ENCODE measurements around the gene CNOT8. TPM values are rescaled to one million over a fixed set of nuclear protein-coding genes. Genes with fewer than 3 reads are reported as not detected.

CNOT8 gene
- total and polyA plus RNA-seq, 7 experiments from 2014 or later, result 79.8 to 198 (median 104) TPM

DNA sequence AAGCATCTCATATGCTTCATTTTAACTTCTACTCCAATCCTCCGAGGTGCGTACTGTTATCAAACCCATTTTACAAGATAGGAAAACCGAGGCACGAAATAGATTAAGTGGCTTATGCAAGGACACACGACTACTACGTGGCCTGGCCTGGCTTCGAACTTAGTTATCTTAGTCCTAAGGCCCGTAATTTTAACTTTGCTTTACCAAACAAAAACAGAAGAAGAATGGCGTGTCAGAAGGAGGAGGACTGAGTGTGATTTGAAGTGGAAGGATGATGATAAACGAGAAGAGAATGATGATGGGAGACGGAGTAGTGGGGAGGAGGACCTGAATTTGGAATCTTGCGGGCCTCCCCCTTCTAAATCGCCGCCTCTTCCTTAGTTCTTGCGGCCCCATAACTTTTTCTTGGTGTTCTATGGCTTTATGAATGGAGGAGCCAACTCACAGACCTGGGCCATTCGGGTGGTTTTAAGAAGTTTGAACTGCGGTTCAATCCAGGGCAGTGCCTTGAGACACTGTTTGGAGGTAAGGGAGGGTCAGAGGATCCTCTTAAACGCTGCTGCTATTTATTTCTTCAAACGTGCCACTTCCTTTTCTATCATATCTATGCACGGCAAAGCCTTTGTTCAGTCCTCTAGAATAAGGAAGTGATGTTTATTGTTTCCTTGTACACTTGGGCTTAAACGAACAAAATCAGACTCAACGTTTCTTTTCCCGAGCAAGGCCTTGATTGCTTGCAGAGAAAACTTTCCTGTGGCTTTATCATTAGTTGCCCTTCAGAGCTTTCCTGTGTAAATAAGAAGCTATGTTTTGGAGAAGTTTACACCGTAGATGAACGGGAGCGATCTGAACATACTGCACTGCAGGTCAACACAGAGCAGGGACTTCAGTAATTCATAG lies 795 bp downstream of the CNOT8 start:
- H3K9me3 Mint-ChIP-seq, result peaks cover 0 to 2% (median 0%) of the 10 kb centered on the region in 11 donors
- H3K27me3 Mint-ChIP-seq, result no peaks in the 10 kb centered on the region
- peak overlapping the region; percentile 97 for H3K27ac ChIP-seq (ENCODE audit: low read depth, low read length)
- H3K4me1 ChIP-seq (ENCODE audit: control insufficient read depth in 2 of 2, insufficient read depth in 2 of 2, low read length in 2 of 2), result peaks cover 25 to 38% of the 10 kb centered on the region in 2 donors
- no peaks in the 10 kb centered on the region for H3K27me3 ChIP-seq (ENCODE audit: control insufficient read depth in 2 of 2, insufficient read depth in 2 of 2, low read length in 2 of 2)
- peak overlapping the region; percentile 74 for H3K4me3 ChIP-seq (ENCODE audit: low read length)
- H3K9me3 ChIP-seq (ENCODE audit: control insufficient read depth in 2 of 3, low read length in 3 of 3), result no peaks in the 10 kb centered on the region
- ChIA-PET CTCF (no interaction called here), POLR2A (interaction anchor here (0.6 to 2.9 kb wide), 13 partner anchors 19 to 209 kb away, joined by 3 to 25 read pairs (median 5); no protein-coding TSS in a partner anchor)
- peaks cover 0 to 14% (median 6%) of the 10 kb centered on the region in 3 experiments for H3K36me3 ChIP-seq (ENCODE audit: control insufficient read depth in 2 of 3, insufficient read depth in 3 of 3, low read length in 3 of 3)
- peaks cover 40 to 54% (median 47%) of the 10 kb centered on the region in 7 donors for H3K4me1 Mint-ChIP-seq
- intact Hi-C loops (cut with micrococcal nuclease), result loop anchor here (1.0 to 10.0 kb wide), 11 partner anchors 8 to 821 kb away; partner anchors contain the start of genes FAM114A2 (in 2 of the 2), GALNT10 (in 2 of the 2), LARP1 (in 2 of the 2) and MFAP3 (in 2 of the 2)
- DNase-seq, result peak in 8 of 9 donors; percentile 21 to 50 (median 40)
- ATAC-seq, result no peak
- H3K27ac Mint-ChIP-seq, result peak overlapping the region; percentile 95 to 100 (median 98)
- H3K36me3 Mint-ChIP-seq, result peaks cover 0 to 24% (median 10%) of the 10 kb centered on the region in 5 donors
- H3K4me3 Mint-ChIP-seq, result peak overlapping the region; percentile 85 to 98 (median 95)

GRCh38 chr5:154860123-154860522 lies 1.7 kb downstream of the CNOT8 start:
- POLR2A ChIA-PET, result interaction anchor here (1.0 to 1.6 kb wide), 4 partner anchors 17 to 102 kb away, joined by 3 to 8 read pairs (median 4); no protein-coding TSS in a partner anchor
- peak overlapping the region; percentile 95 to 100 (median 98) for H3K27ac Mint-ChIP-seq
- no peaks in the 10 kb centered on the region for H3K27me3 Mint-ChIP-seq
- peaks cover 25 to 38% of the 10 kb centered on the region in 2 donors for H3K4me1 ChIP-seq (ENCODE audit: control insufficient read depth in 2 of 2, insufficient read depth in 2 of 2, low read length in 2 of 2)
- peaks cover 40 to 59% (median 48%) of the 10 kb centered on the region in 7 donors for H3K4me1 Mint-ChIP-seq
- H3K27me3 ChIP-seq (ENCODE audit: control insufficient read depth in 2 of 2, insufficient read depth in 2 of 2, low read length in 2 of 2), result no peaks in the 10 kb centered on the region
- no peak for DNase-seq
- H3K9me3 Mint-ChIP-seq, result peaks cover 0 to 2% (median 0%) of the 10 kb centered on the region in 11 donors
- no peak for ATAC-seq
- peak overlapping the region; percentile 74 for H3K4me3 ChIP-seq (ENCODE audit: low read length)
- H3K27ac ChIP-seq (ENCODE audit: low read depth, low read length), result peak overlapping the region; percentile 97
- intact Hi-C loops (cut with micrococcal nuclease), result no loop called here
- H3K9me3 ChIP-seq (ENCODE audit: control insufficient read depth in 2 of 3, low read length in 3 of 3), result no peaks in the 10 kb centered on the region
- peak overlapping the region; percentile 85 to 98 (median 95) for H3K4me3 Mint-ChIP-seq
- peaks cover 0 to 24% (median 6%) of the 10 kb centered on the region in 3 experiments for H3K36me3 ChIP-seq (ENCODE audit: control insufficient read depth in 2 of 3, insufficient read depth in 3 of 3, low read length in 3 of 3)
- CTCF ChIA-PET, result no interaction called here
- peaks cover 0 to 27% (median 10%) of the 10 kb centered on the region in 5 donors for H3K36me3 Mint-ChIP-seq

GRCh38 chr5:154860765-154861164 lies 2.3 kb downstream of the CNOT8 start:
- Mint-ChIP-seq H3K4me3 (peak overlapping the region; percentile 85 to 98 (median 95)), H3K27ac (peak overlapping the region; percentile 17 to 100 (median 98)), H3K9me3 (peaks cover 0 to 2% (median 0%) of the 10 kb centered on the region in 11 donors), H3K27me3 (no peaks in the 10 kb centered on the region), H3K4me1 (peaks cover 40 to 60% (median 53%) of the 10 kb centered on the region in 7 donors), H3K36me3 (peaks cover 0 to 34% (median 11%) of the 10 kb centered on the region in 5 donors)
- ChIA-PET CTCF (no interaction called here), POLR2A (interaction anchor here (1.0 to 1.6 kb wide), 3 partner anchors 16 to 103 kb away, joined by 3 to 8 read pairs (median 6); no protein-coding TSS in a partner anchor)
- ATAC-seq (no peak), DNase-seq (no peak)
- Histone ChIP-seq H3K4me1 (ENCODE audit: control insufficient read depth in 2 of 2, insufficient read depth in 2 of 2, low read length in 2 of 2) (peaks cover 25 to 38% of the 10 kb centered on the region in 2 donors), H3K27me3 (ENCODE audit: control insufficient read depth in 2 of 2, insufficient read depth in 2 of 2, low read length in 2 of 2) (no peaks in the 10 kb centered on the region), H3K4me3 (ENCODE audit: low read length) (peak overlapping the region; percentile 74), H3K9me3 (ENCODE audit: control insufficient read depth in 2 of 3, low read length in 3 of 3) (no peaks in the 10 kb centered on the region), H3K27ac (ENCODE audit: low read depth, low read length) (peak overlapping the region; percentile 97), H3K36me3 (ENCODE audit: control insufficient read depth in 2 of 3, insufficient read depth in 3 of 3, low read length in 3 of 3) (peaks cover 0 to 30% (median 6%) of the 10 kb centered on the region in 3 experiments)
- intact Hi-C loops (cut with micrococcal nuclease), result no loop called here

- no peaks in the 10 kb centered on the region for H3K9me3 ChIP-seq (ENCODE audit: control insufficient read depth in 2 of 3, low read length in 3 of 3)
- H3K27ac ChIP-seq (ENCODE audit: low read depth, low read length), result peak overlapping the region; percentile 20
- Mint-ChIP-seq H3K4me1 (peaks cover 39 to 64% (median 56%) of the 10 kb centered on the region in 7 donors), H3K27me3 (no peaks in the 10 kb centered on the region), H3K9me3 (peaks cover 0 to 2% (median 0%) of the 10 kb centered on the region in 11 donors), H3K4me3 (peak overlapping the region; percentile 54 to 98 (median 80)), H3K27ac (peak overlapping the region in 6 of 9 donors; percentile 30 to 99 (median 76)), H3K36me3 (peaks cover 1 to 39% (median 16%) of the 10 kb centered on the region in 5 donors)
- H3K4me3 ChIP-seq (ENCODE audit: low read length), result no peak overlapping the region
- intact Hi-C loops (cut with micrococcal nuclease), result no loop called here
- H3K36me3 ChIP-seq (ENCODE audit: control insufficient read depth in 2 of 3, insufficient read depth in 3 of 3, low read length in 3 of 3), result peaks cover 0 to 37% (median 6%) of the 10 kb centered on the region in 3 experiments
- POLR2A ChIA-PET, result interaction anchor here (0.6 kb wide), 1 partner anchor 11 kb away, joined by 3 read pairs; no protein-coding TSS in a partner anchor
- no peaks in the 10 kb centered on the region for H3K27me3 ChIP-seq (ENCODE audit: control insufficient read depth in 2 of 2, insufficient read depth in 2 of 2, low read length in 2 of 2)
- CTCF ChIA-PET, result no interaction called here
- peaks cover 23 to 37% of the 10 kb centered on the region in 2 donors for H3K4me1 ChIP-seq (ENCODE audit: control insufficient read depth in 2 of 2, insufficient read depth in 2 of 2, low read length in 2 of 2)
- ATAC-seq (no peak), DNase-seq (no peak)
Observed at GRCh38 chr5:154861946-154862345, 3.5 kb downstream of the CNOT8 start.

- Mint-ChIP-seq H3K36me3 (peaks cover 3 to 41% (median 21%) of the 10 kb centered on the region in 5 donors), H3K4me3 (peak overlapping the region in 8 of 10 donors; percentile 19 to 92 (median 54)), H3K9me3 (peaks cover 0 to 2% (median 0%) of the 10 kb centered on the region in 11 donors), H3K4me1 (peaks cover 40 to 65% (median 58%) of the 10 kb centered on the region in 7 donors), H3K27ac (peak overlapping the region; percentile 5 to 99 (median 62)), H3K27me3 (no peaks in the 10 kb centered on the region)
- ATAC-seq (no peak), DNase-seq (no peak)
- Histone ChIP-seq H3K9me3 (ENCODE audit: control insufficient read depth in 2 of 3, low read length in 3 of 3) (no peaks in the 10 kb centered on the region), H3K4me3 (ENCODE audit: low read length) (no peak overlapping the region), H3K4me1 (ENCODE audit: control insufficient read depth in 2 of 2, insufficient read depth in 2 of 2, low read length in 2 of 2) (peaks cover 20 to 33% of the 10 kb centered on the region in 2 donors), H3K27ac (ENCODE audit: low read depth, low read length) (no peak overlapping the region), H3K36me3 (ENCODE audit: control insufficient read depth in 2 of 3, insufficient read depth in 3 of 3, low read length in 3 of 3) (peaks cover 0 to 37% (median 6%) of the 10 kb centered on the region in 3 experiments), H3K27me3 (ENCODE audit: control insufficient read depth in 2 of 2, insufficient read depth in 2 of 2, low read length in 2 of 2) (no peaks in the 10 kb centered on the region)
- CTCF ChIA-PET, result no interaction called here
- intact Hi-C loops (cut with micrococcal nuclease), result no loop called here
- POLR2A ChIA-PET, result interaction anchor here (0.7 kb wide), 1 partner anchor 11 kb away, joined by 3 read pairs; no protein-coding TSS in a partner anchor
Observed at GRCh38 chr5:154862766-154863165, 4.3 kb downstream of the CNOT8 start.
